ENCODE measurements around the gene PINLYP. TPM values are rescaled to one million over a fixed set of nuclear protein-coding genes. Genes with fewer than 3 reads are reported as not detected.
A peak's percentile ranks its signal among the peaks of the same experiment; 100 is the strongest.

Gene PINLYP
- polyA plus RNA-seq, 1 of the 3 experiments (the other 2 are of a cell fraction), result 5.5 TPM

DNA sequence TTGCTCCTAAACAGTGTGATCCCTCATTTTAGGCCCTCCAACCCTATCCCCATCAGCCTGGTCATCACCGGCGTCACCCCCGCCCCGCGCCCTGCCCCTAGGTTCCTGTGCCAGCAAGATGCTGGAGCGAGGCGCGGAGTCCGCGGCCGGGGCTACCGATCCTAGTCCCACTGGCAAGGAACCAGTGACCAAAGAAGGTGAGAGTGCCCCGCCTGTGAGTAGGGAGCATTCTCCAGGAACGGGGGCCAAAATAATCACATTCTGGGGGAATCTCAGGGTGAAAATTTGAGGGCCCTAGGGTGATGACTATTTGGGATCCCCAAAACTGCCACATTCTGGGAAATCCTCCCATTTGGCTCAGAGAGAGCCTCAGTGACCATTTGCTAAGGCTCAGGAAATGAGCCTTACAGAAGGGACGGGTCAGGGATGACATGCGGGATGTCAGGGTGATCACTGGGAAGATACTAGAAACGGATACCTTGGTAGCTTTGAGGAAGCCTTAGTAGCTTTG is 41.2 kb upstream of the PINLYP start:
- H3K4me2 ChIP-seq, result no peak overlapping the region
- no peaks in the 10 kb centered on the region for H4K20me1 ChIP-seq (ENCODE audit: insufficient read depth)
- peaks cover 23% of the 10 kb centered on the region for H3F3A ChIP-seq (replicated peaks; ENCODE audit: insufficient read depth)
- H3K4me3 ChIP-seq (ENCODE audit: low read depth in 2 of 2, low read length in 1 of 2), result peak overlapping the region in 1 of 2 experiments; percentile 15; a peak in 1 of 4 replicates
- H3K36me3 ChIP-seq (replicated peaks in 1 of 2; ENCODE audit: control insufficient read depth in 1 of 2, insufficient read depth in 2 of 2, low read length in 1 of 2), result peaks cover 11 to 17% of the 10 kb centered on the region in 2 experiments
- TF ChIP-seq TCF12 (IDR thresholded peaks at IDR 0.05) (no peak), YY1 (IDR thresholded peaks at IDR 0.05; ENCODE audit: low read depth) (no peak), RXRA (IDR thresholded peaks at IDR 0.05; ENCODE audit: borderline replicate concordance, low read depth) (no peak), GABPA (IDR thresholded peaks at IDR 0.05; ENCODE audit: low read depth) (no peak), MEF2A (IDR thresholded peaks at IDR 0.05; ENCODE audit: borderline replicate concordance, low read depth) (no peak), CTCF (IDR thresholded peaks at IDR 0.05) (no peak), TAF1 (IDR thresholded peaks at IDR 0.05; ENCODE audit: borderline replicate concordance, low read depth, low read length) (no peak), SIN3A (IDR thresholded peaks at IDR 0.05; ENCODE audit: borderline replicate concordance, low read depth, low read length) (no peak), TEAD4 (IDR thresholded peaks at IDR 0.05; ENCODE audit: borderline replicate concordance, insufficient read depth) (no peak), EP300 (IDR thresholded peaks at IDR 0.05; ENCODE audit: borderline replicate concordance in 1 of 2, low read depth in 1 of 2, low read length in 1 of 2) (no peak), JUND (IDR thresholded peaks at IDR 0.05) (no peak), MXI1 (IDR thresholded peaks at IDR 0.05; ENCODE audit: low read depth, low read length) (no peak), NRF1 (IDR thresholded peaks at IDR 0.05; ENCODE audit: low read depth, low read length) (no peak), EZH2phosphoT487 (IDR thresholded peaks at IDR 0.05; ENCODE audit: borderline replicate concordance, low read depth) (no peak), SMC3 (IDR thresholded peaks at IDR 0.05; ENCODE audit: low read depth, low read length) (no peak), CHD2 (IDR thresholded peaks at IDR 0.05; ENCODE audit: low read length, partially characterized antibody) (no peak), RFX5 (IDR thresholded peaks at IDR 0.05; ENCODE audit: low read length) (no peak)
- TF ChIP-seq, protein P1, sequence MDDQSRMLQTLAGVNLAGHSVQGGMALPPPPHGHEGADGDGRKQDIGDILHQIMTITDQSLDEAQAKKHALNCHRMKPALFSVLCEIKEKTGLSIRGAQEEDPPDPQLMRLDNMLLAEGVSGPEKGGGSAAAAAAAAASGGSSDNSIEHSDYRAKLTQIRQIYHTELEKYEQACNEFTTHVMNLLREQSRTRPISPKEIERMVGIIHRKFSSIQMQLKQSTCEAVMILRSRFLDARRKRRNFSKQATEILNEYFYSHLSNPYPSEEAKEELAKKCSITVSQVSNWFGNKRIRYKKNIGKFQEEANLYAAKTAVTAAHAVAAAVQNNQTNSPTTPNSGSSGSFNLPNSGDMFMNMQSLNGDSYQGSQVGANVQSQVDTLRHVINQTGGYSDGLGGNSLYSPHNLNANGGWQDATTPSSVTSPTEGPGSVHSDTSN (IDR thresholded peaks at IDR 0.05), result no peak
- TF ChIP-seq, protein P2, sequence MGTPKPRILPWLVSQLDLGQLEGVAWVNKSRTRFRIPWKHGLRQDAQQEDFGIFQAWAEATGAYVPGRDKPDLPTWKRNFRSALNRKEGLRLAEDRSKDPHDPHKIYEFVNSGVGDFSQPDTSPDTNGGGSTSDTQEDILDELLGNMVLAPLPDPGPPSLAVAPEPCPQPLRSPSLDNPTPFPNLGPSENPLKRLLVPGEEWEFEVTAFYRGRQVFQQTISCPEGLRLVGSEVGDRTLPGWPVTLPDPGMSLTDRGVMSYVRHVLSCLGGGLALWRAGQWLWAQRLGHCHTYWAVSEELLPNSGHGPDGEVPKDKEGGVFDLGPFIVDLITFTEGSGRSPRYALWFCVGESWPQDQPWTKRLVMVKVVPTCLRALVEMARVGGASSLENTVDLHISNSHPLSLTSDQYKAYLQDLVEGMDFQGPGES (IDR thresholded peaks at IDR 0.05; ENCODE audit: low read depth, low read length), result no peak
- TF ChIP-seq, protein P3, sequence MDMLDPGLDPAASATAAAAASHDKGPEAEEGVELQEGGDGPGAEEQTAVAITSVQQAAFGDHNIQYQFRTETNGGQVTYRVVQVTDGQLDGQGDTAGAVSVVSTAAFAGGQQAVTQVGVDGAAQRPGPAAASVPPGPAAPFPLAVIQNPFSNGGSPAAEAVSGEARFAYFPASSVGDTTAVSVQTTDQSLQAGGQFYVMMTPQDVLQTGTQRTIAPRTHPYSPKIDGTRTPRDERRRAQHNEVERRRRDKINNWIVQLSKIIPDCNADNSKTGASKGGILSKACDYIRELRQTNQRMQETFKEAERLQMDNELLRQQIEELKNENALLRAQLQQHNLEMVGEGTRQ (IDR thresholded peaks at IDR 0.05; ENCODE audit: borderline replicate concordance, low read depth, low read length), result no peak
- no peak overlapping the region for H3K9ac ChIP-seq
- ChIA-PET CTCF (interaction anchor here (1.7 to 24.7 kb wide), 5 partner anchors 15 to 95 kb away, joined by 6 to 632 read pairs (median 27); no protein-coding TSS in a partner anchor), POLR2A (interaction anchor here (1.2 kb wide), 1 partner anchor 60 kb away, joined by 3 read pairs; no protein-coding TSS in a partner anchor)
- 71% methylated on average over 10 of the region's 17 CpGs for WGBS (ENCODE audit: low lambda C conversion rate)
- no peak overlapping the region for H2AFZ ChIP-seq (ENCODE audit: low read depth)
- DNase-seq, result peak; percentile 33
- no peaks in the 10 kb centered on the region for H3K9me2 ChIP-seq
- H3K27ac ChIP-seq (ENCODE audit: low read depth in 2 of 2, low read length in 1 of 2), result peak overlapping the region; percentile 56 to 78; a peak in 3 of 4 replicates
- H3K9me3 ChIP-seq, result no peaks in the 10 kb centered on the region
- no peaks in the 10 kb centered on the region for H3K79me2 ChIP-seq (ENCODE audit: insufficient read depth)
- H3K27me3 ChIP-seq (ENCODE audit: insufficient read depth), result no peaks in the 10 kb centered on the region
- H3K4me1 ChIP-seq (ENCODE audit: control insufficient read depth in 1 of 2, insufficient read depth in 2 of 2, low read depth in 1 of 2, low read length in 1 of 2), result peaks cover 0 to 10% of the 10 kb centered on the region in 2 experiments; a peak in 1 of 4 replicates
